C1 segment of cervical spinal cord (tissue), 14 donors: ENCODE results near the gene PAX1.

Source experiments
- DNase-seq, 14 donors: peaks; one replicate each; lab custom pipeline; 2025; lab: John Stamatoyannopoulos, UW

Gene PAX1

DNA sequence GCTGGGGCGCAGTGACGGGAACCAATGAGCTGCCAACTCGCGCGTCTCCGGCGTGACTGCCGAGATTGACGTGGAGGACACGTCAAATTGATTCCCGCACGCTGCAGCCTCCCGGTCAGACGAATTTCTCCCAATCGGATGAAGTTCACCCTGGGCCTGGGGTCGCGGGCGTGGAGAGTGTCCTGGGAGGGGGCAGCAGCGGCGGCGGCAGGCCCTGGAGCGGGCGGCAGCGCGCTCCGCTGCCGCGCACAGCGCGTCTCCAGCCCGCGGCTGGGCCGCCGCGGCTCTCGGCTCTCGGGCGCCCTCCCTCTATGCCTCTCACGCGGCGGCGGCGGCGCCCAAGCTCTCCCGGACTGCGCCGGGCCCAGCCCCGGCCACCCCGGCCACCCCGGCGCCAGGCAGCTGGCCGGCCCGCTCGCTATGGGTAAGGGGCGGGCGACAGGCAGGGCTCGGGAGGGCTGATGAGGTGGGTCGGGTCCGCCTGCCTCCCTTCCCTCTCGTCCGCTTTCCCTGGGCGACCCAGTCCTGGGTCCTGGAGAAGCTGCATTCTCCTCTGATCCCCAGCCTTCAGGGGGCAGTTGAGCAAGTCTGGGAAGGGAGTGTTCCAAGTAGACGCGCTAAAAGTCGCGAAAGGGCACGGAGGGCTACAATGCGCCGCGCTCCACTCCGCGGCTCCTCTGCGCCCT, at the start of gene PAX1:
Gene PAX1 (plus strand): TSS at position 90 of the 686 bp plus-strand sequence. CDS start 49 bp downstream, at position 139.
- no peak for DNase-seq

DNA sequence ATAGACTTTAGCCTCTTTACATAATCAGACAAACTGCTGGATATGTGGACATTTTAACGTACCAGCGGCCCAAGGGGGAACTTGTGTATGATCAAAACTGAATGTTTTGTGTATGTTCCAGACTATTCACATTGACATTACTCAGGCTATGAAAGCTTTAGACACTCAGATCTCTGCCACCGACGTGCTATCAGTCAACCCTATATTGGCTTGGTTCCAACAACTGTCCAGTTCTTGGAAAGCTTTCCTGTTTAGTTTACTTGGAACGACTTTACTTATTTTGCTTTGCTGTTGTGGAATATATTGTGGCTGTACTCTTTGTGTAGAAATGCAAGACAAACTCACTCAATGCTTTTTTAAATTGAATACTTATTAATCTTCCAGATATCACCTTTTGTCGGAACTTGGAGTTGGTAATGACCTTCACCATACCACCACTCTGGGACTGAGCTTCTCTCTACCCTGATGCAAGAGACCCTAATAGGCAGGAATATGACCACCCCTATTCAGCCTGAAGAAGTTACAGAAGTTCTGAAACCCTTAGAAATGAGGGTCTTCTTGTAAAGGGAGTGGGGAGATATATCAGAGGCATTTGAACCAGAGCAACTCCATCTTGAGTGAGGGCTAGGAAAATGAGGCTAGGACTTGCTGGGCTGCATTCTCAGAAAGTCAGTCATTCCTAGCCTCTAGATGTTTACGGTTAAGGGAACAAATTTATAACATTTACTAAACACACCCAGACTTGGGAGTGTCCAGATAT, 49.0 kb upstream of the PAX1 start:
- no peak for DNase-seq

GRCh38 chr20:21661488-21662055, 43.9 kb upstream of the PAX1 start:
- no peak for DNase-seq

- DNase-seq = no peak
Measured at GRCh38 chr20:21663465-21663864, 42.0 kb upstream of the PAX1 start.

GRCh38 chr20:21665687-21666446, 39.6 kb upstream of the PAX1 start:
- no peak for DNase-seq

- no peak for DNase-seq
Measured at GRCh38 chr20:21670126-21670525, 35.3 kb upstream of the PAX1 start.

DNA sequence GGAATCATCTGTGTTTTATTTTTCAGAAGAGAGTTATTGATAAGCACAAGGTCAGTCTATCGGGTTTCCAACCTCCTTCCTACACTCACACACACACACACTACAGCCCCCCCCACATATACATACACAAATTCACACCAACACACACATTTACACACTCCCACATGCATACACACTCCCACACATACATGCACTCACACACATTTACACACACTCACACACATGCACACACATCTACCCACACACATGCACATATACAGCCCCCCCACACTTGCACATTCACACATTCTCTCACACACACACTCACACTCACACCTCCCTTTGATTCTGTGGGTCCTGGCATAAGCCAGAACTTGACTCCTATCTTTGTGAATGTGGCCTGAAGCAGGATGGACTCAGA, 34.5 kb upstream of the PAX1 start:
- DNase-seq = no peak

GRCh38 chr20:21677261-21677660, 28.2 kb upstream of the PAX1 start:
- DNase-seq = no peak

DNA sequence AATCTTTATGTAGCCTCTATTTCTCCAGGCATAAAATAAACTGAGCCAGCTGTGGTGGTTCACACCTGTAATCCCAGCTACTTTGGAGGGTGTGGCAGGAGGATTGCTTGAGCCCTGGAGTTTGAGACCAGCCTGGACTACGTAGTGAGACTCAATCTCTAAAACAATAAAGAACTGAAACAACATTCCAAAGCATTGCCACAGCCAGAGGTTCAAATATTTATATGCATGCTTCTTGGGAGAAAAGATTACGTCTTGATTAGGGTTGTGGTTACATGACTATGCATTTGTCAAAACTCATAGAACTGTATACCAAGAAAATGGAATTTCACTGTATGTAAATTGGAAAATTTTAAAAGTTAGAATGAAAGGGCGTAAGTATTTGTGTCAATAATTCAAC, 27.7 kb upstream of the PAX1 start:
- no peak for DNase-seq

DNA sequence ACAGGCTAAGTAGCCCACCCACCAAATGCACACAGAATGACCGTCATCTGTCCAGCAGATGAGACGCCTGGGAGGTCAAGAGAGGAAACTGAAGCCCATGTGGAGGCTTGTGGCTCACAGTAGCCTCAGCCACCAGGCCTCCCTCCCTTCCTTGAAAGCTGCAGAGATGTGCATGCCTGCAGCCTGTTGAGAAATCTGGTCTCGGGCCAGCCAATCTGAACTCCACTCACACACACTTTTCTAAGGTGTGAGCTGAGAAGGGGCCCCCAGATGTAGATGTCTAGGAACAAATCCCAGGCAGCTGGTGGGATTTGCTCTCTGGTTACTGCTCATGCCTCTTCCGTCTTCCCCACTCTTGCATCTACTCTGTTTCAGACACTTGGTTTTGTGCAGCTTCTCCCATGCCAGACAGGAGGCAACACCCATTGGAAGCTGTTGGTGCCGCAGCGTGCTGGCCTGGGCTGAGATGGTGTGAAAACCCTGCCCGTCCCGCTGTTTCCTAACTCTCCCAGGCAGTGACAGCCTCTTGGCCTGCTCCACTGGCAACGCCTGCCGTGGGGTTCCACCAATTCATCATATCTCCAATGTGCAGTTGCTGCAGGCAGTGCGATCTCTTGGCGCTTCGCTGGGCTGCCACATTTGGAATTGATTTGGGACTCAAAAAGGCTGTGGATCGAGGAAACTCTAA, 24.1 kb upstream of the PAX1 start:
- DNase-seq = peak in 3 of 14 donors; percentile 13 to 38 (median 17)

GRCh38 chr20:21681922-21682318, 23.5 kb upstream of the PAX1 start:
- peak in 2 of 14 donors; percentile 32 to 38 for DNase-seq

DNA sequence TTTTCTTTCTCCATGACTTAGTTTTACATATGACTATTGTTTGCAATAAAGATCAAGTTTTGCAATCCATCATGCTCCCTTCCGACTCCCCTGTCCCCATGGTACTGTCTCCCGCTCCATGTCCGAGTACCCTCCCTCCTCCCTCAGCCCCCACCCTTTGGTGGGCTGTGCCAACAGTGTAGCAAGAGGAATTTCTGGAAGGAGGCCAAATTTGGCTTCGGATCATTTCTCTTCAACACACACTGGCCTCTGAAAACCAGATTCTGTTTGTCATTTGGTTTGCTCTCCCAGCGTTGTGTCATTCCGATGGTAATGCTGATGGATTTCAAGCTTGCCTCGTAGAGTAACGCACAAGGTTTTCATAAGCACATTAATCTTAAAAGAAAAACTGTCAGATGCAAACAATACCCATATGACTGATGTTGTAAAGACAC, 22.9 kb upstream of the PAX1 start:
- peak in 4 of 14 donors; percentile 3 to 33 (median 10) for DNase-seq

DNA sequence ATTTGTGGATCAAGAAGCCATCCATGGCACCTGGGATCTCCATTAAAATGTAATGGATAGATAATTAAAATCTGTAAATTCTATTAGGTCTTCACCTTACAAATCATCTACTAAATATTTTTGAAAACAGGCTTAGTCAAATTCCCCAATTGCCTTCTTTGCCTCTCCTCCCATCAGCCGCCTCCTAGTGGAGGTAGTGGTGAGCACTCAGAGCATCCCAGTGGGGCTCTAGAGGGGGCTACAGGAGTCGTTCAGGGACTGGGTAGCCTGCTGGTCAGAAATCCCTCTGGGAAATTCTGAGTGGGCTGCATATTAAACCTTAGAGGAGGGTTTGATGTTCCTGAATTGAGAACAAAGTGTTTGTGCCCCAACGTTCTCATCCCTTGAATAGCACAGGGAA, 20.8 kb upstream of the PAX1 start:
- no peak for DNase-seq

DNA sequence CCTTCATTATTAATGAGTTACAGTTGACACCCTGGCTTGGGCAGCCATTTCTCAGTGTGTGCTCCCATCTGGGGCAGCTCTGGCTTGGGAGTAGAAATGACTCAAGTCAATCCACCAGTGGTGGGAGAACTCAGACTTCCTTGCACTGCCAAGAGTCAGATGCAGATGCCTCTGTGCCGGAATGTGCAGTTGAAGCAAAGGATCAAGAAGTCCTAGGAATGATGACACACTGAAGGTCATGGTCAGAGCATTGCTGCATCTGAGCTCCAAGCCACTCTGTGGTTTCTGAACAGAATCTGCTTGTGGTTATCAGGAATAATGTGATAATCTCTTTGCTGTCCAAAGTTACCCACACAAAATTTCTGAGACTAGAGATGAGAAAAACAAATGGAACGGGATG, 19.5 kb upstream of the PAX1 start:
- DNase-seq = no peak

GRCh38 chr20:21693322-21693721, 12.1 kb upstream of the PAX1 start:
- no peak for DNase-seq

- no peak for DNase-seq
Measured at GRCh38 chr20:21698494-21699215, 6.8 kb upstream of the PAX1 start.

- no peak for DNase-seq
Measured at GRCh38 chr20:21699216-21699508, 6.3 kb upstream of the PAX1 start.

DNA sequence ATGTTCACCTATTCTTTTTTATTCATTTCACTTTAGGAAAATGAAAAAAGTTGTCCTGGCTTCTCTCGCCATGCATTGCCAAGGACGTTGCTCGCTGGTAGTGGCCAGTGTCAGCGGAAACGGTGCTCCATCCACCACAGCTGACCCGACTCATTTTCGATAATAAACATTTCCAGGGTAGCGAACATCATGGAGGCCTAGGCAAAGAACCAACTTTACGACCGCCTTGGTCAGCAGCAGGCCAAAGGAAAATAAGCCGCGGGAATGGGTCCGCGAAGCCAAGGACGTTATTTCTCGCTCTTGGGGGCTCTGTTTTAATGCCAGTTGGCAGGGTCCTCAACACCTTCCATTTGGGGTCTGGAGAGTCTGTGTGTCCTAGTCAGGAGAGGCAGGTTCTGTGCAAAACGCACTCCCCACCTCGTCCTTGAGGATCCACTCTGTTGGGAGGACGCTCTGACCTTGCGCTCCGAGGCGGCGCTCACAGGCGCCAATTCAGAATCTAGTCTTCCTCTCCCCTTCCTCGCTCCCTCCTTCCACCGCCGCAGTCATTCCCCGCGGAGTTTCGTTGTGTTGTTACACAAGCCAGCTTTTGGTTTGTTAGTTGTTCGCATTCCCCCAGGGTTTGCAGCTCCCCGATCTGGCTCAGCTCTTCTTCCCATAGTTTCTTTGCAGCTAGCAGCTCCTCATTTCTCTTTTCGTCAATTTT, 4.1 kb upstream of the PAX1 start:
- DNase-seq = no peak

DNA sequence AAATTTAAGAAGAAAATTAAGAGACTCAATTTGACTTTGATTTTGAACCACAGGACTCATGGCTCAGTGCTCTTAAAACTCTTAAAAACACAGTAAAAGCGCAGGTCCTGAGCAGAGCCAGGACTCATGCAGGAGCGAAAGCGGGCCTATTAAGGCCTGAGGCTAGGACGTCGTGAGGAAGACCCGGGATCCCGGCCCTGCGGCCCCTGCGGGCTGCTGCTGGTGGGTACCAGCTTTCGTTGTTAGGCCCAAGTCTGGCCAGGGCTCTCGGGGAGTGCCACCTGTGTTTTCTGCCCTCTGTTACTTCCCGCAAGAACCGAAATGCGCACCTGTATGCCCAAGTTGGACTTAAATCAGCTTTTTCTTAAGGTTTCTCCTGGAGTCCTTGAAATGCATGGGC, 3.4 kb upstream of the PAX1 start:
- no peak for DNase-seq
